Esophagus muscularis mucosa (tissue), 3 donors: Measurements from ENCODE around the gene PDK2.

Experiments
- POLR2A ChIP-seq: fragments of 450-650 bp; IDR thresholded peaks from one replicate; pipeline ENCODE4 v1.6.1; 2017; ENCODE audit warnings: antibody characterized with exemption, moderate library complexity, mild to moderate bottlenecking, low read depth
- POLR2AphosphoS5 ChIP-seq, 2 donors: sonication (generic); formaldehyde crosslinking; IDR thresholded peaks; one replicate each; pipeline ENCODE4 v1.6.1; 2017; ENCODE audit warnings: antibody characterized with exemption in 2 of 2
- TF ChIP-seq, protein P1 (sequence below), 3 experiments: fragments of 200-600 bp in 2 of 3; fragments of 450-650 bp in 1 of 3; sonication (generic) in 2 of 3; IDR thresholded peaks; one replicate each; pipeline ENCODE4 v1.5.1; 2017 to 2019; ENCODE audit warnings: antibody characterized with exemption in 3 of 3, mild to moderate bottlenecking in 2 of 3, moderate library complexity in 1 of 3

- TF ChIP-seq, protein P1, sequence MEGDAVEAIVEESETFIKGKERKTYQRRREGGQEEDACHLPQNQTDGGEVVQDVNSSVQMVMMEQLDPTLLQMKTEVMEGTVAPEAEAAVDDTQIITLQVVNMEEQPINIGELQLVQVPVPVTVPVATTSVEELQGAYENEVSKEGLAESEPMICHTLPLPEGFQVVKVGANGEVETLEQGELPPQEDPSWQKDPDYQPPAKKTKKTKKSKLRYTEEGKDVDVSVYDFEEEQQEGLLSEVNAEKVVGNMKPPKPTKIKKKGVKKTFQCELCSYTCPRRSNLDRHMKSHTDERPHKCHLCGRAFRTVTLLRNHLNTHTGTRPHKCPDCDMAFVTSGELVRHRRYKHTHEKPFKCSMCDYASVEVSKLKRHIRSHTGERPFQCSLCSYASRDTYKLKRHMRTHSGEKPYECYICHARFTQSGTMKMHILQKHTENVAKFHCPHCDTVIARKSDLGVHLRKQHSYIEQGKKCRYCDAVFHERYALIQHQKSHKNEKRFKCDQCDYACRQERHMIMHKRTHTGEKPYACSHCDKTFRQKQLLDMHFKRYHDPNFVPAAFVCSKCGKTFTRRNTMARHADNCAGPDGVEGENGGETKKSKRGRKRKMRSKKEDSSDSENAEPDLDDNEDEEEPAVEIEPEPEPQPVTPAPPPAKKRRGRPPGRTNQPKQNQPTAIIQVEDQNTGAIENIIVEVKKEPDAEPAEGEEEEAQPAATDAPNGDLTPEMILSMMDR (IDR thresholded peaks at IDR 0.05), result no peak
- no peak for TF ChIP-seq POLR2AphosphoS5 (IDR thresholded peaks at IDR 0.05)
- no peak for TF ChIP-seq POLR2A
These were observed 49.2 kb downstream of the PDK2 start for GRCh38 chr17:50144355-50144754.
